AG04449 (cell line): Measurements from ENCODE around the gene PMIS2.

ENCODE experiments used
- CTCF ChIA-PET: fragments of 350-600 bp; formaldehyde crosslinking; extraction: SDS; loops from one replicate; lab custom pipeline; 2021; ENCODE audit warnings: antibody characterized with exemption; lab: Yijun Ruan, JAX
- POLR2A ChIA-PET: fragments of 400-600, 350-600 bp; formaldehyde crosslinking; extraction: SDS; loops from one replicate; lab custom pipeline; 2020; ENCODE audit warnings: antibody characterized with exemption, inconsistent platforms; lab: Yijun Ruan, JAX
- DNase-seq: peaks from one replicate; pipeline ENCODE4 v3.0.0-alpha.2; 2010; ENCODE audit warnings: low read depth, low spot score
- H3K4me3 ChIP-seq: 2 replicates; pipeline ENCODE4 v1.5.1; 2011; ENCODE audit warnings: low read depth, mild to moderate bottlenecking, control low read depth, low read length
- TF ChIP-seq, protein P1 (sequence below): IDR thresholded peaks from one replicate; pipeline ENCODE4 v1.5.1; 2011; ENCODE audit warnings: mild to moderate bottlenecking, moderate library complexity, low read length, control low read depth, inconsistent platforms; ENCODE audit not compliant: insufficient read depth; ENCODE audit errors: missing control alignments

Gene PMIS2

DNA sequence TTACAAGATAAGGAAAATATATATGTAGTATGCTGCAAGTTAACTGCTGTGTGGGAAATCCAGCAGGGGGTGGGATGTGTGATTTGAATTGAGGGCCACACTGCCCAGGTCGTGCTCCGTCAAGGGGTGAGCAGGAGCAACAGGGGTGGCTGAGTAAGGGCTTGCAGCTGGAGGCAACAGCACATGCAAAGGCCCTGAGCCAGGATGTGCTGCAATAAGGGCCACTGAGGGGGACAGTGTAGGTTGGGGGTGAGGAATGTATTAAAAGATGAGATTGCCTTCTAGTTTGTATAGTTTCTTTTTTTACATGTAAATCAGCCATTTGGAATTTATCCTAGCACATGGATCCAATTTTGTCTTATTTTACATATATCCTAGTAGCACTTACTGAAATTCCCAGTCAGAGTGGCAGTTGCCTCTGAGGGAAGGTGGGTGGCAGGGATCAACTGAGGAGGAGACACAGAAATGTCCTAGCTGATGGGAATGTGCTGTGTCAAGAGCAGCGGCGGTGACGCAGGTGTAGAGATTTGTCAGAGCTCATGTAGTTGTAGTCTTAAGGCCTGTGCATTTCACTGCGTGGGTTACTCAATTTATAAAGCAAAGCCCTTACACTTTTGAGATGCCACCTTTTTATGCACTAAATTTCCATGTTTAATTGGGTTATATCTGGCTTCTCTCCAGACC lies 37.5 kb downstream of the PMIS2 start:
- POLR2A ChIA-PET, result no interaction called here
- no peak for DNase-seq
- CTCF ChIA-PET, result interaction anchor here (0.9 kb wide), 1 partner anchor 75 kb away, joined by 3 read pairs; no protein-coding TSS in a partner anchor
- H3K4me3 ChIP-seq, result no peak overlapping the region
- TF ChIP-seq, protein P1, sequence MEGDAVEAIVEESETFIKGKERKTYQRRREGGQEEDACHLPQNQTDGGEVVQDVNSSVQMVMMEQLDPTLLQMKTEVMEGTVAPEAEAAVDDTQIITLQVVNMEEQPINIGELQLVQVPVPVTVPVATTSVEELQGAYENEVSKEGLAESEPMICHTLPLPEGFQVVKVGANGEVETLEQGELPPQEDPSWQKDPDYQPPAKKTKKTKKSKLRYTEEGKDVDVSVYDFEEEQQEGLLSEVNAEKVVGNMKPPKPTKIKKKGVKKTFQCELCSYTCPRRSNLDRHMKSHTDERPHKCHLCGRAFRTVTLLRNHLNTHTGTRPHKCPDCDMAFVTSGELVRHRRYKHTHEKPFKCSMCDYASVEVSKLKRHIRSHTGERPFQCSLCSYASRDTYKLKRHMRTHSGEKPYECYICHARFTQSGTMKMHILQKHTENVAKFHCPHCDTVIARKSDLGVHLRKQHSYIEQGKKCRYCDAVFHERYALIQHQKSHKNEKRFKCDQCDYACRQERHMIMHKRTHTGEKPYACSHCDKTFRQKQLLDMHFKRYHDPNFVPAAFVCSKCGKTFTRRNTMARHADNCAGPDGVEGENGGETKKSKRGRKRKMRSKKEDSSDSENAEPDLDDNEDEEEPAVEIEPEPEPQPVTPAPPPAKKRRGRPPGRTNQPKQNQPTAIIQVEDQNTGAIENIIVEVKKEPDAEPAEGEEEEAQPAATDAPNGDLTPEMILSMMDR, result no peak

GRCh38 chr19:35628264-35628564 lies 42.2 kb downstream of the PMIS2 start:
- no peak for DNase-seq
- ChIA-PET POLR2A (no interaction called here), CTCF (no interaction called here)
- TF ChIP-seq, protein P1, result no peak
- H3K4me3 ChIP-seq, result peak overlapping the region; percentile 57

GRCh38 chr19:35628565-35629331 lies 42.8 kb downstream of the PMIS2 start, which contains the start of gene RBM42:
Gene RBM42 (plus strand): TSS chr19:35629036. CDS start chr19:35629154, 118 bp downstream.
- ChIA-PET POLR2A (no interaction called here), CTCF (no interaction called here)
- peak; percentile 94 for DNase-seq
- H3K4me3 ChIP-seq, result peak within 1 kb of the TSS; percentile 98
- TF ChIP-seq, protein P1, result no peak

GRCh38 chr19:35629332-35629633 lies 43.3 kb downstream of the PMIS2 start:
- CTCF ChIA-PET, result no interaction called here
- DNase-seq, result no peak
- peak overlapping the region; percentile 98 for H3K4me3 ChIP-seq
- TF ChIP-seq, protein P1, result no peak
- POLR2A ChIA-PET, result no interaction called here

GRCh38 chr19:35633727-35634440 lies 47.9 kb downstream of the PMIS2 start:
- ChIA-PET POLR2A (no interaction called here), CTCF (no interaction called here)
- DNase-seq, result no peak
- TF ChIP-seq, protein P1, result no peak
- no peak overlapping the region for H3K4me3 ChIP-seq

- TF ChIP-seq, protein P1, result no peak
- DNase-seq, result no peak
- ChIA-PET CTCF (no interaction called here), POLR2A (interaction anchor here (0.8 kb wide), 1 partner anchor 12 kb away, joined by 3 read pairs; no protein-coding TSS in a partner anchor)
- H3K4me3 ChIP-seq, result no peak overlapping the region
Measured at GRCh38 chr19:35636651-35637050, 50.7 kb downstream of the PMIS2 start.
